H54 (cell line): ENCODE data around the gene TSKS.

Experiments
- DNase-seq: peaks from one replicate; pipeline ENCODE4 v3.0.0; 2011; ENCODE audit warnings: low spot score, mixed read lengths; ENCODE audit not compliant: insufficient read length
- FAIRE-seq: peaks from 3 replicates; lab custom pipeline; 2011; peaks lifted over from hg19 to GRCh38; lab: Jason Lieb, UNC
- POLR2A ChIP-seq: IDR thresholded peaks from 2 replicates; pipeline ENCODE4 v1.6.1; 2011; ENCODE audit warnings: low read depth, mild to moderate bottlenecking, low read length

TSKS gene

DNA sequence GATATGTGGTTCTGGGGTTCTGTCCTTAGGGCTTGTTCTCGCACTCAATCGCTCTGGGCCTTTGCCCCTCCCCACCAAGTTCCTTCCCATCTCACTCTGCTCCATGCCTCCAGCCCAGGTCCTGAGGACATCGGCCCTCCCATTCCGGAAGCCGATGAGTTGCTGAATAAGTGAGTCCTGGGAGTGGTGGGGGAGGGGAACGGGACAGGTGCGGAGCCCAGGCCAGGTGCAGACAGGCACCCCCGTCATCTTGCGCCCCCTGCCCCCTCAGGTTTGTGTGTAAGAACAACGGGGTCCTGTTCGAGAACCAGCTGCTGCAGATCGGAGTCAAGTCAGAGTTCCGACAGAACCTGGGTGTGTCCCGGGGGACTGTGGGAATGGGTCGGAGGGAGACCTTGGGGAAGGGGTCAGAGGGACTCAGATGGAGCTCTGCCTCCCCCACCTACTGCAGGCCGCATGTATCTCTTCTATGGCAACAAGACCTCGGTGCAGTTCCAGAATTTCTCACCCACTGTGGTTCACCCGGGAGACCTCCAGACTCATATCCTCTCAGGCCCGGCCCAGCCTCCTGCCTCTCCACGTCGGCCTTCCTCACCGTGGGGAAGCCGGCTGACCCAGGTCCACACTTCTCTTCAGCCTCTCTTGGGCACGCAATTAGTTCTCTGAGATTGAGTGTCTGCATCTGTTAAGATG lies 39.9 kb upstream of the TSKS start:
- no peak for DNase-seq
- no peak for FAIRE-seq
- no peak for TF ChIP-seq POLR2A

- DNase-seq (no peak), FAIRE-seq (no peak)
- TF ChIP-seq POLR2A, result no peak
These were observed 39.0 kb upstream of the TSKS start for GRCh38 chr19:49801966-49802661.

- DNase-seq (no peak), FAIRE-seq (no peak)
- TF ChIP-seq POLR2A, result no peak
These were observed 38.3 kb upstream of the TSKS start for GRCh38 chr19:49801401-49801888.

- no peak for TF ChIP-seq POLR2A
- FAIRE-seq (no peak), DNase-seq (no peak)
These were observed 37.7 kb upstream of the TSKS start for GRCh38 chr19:49800771-49801170.

DNA sequence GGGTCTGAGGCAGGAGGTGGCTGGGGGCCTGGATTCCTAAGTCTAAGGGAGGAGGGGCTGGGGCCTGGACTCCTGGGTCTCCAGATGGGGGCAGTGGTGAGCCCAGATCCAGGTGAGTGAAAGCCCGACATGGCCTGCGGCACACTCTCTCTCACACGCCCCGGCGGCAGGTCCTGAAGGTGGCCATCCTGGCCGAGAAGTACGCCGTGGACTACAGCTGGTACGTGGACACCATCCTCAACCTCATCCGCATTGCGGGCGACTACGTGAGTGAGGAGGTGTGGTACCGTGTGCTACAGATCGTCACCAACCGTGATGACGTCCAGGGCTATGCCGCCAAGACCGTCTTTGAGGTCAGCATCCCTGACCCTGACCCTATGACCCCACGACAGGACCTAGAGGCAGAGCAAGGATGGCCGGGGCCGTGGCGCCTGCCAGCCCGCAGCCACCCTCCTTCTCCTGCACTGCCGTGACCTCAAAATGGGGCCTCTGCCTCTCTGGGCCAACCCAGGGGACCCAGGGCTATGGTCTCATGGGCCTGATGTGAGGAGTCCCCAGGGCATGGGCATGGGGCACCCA lies 36.8 kb upstream of the TSKS start:
- FAIRE-seq (no peak), DNase-seq (no peak)

DNA sequence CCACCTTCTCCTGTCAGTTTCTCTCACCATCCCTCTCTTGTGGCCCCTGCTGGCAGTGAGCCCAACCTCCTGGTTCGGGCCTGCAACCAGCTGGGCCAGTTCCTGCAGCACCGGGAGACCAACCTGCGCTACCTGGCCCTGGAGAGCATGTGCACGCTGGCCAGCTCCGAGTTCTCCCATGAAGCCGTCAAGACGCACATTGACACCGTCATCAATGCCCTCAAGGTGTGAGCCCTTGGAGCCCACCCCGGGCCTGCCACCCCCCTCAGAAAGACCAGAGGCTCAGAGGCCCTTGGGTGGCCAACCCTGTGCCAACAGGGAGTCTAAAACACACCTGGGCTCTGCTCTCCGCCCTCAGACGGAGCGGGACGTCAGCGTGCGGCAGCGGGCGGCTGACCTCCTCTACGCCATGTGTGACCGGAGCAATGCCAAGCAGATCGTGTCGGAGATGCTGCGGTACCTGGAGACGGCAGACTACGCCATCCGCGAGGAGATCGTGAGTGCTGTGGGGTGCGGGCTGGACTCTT lies 36.2 kb upstream of the TSKS start:
- FAIRE-seq (no peak), DNase-seq (no peak)
- TF ChIP-seq POLR2A, result no peak

More for the DNA sequence above, 36.8 kb upstream of the TSKS start:
- no peak for TF ChIP-seq POLR2A

GRCh38 chr19:49798574-49798973 lies 35.5 kb upstream of the TSKS start:
- FAIRE-seq (no peak), DNase-seq (no peak)
- no peak for TF ChIP-seq POLR2A

DNA sequence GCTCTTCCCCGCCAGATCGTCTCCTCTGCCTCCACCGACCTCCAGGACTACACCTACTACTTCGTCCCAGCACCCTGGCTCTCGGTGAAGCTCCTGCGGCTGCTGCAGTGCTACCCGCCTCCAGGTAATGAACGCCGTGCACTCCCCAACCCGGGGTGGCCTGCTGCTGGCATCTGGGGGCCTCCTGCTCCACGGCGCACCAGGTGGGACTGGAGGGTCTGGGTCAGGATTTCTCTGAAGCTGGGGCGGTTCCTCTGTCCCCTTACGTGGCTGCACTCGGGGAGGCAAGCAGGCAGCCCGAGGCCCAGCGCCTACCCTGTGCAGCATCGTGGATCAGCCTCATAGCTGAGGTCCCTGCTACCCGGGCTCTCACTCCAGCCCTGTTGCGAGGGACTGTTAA lies 32.5 kb upstream of the TSKS start:
- no peak for TF ChIP-seq POLR2A
- DNase-seq (no peak), FAIRE-seq (no peak)

DNA sequence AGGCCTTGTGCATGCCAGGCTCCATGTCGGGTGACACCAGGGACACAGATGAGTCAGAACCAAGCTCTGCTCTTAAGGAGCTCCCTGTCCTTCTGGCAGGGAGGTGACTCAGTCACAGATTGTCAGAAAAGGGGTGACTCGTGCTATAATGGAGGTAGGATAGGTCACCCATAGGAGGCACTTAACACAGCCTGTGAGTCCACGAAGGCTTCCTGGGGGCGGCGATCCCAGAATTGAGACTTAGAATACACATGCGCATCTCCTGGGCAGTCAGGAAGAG lies 30.4 kb upstream of the TSKS start:
- peak; percentile 74 for DNase-seq
- no peak for TF ChIP-seq POLR2A
- no peak for FAIRE-seq

GRCh38 chr19:49792829-49793560 lies 29.9 kb upstream of the TSKS start:
- DNase-seq, result no peak
- TF ChIP-seq POLR2A, result no peak
- FAIRE-seq, result no peak

GRCh38 chr19:49791776-49792445 lies 28.8 kb upstream of the TSKS start:
- TF ChIP-seq POLR2A, result no peak
- DNase-seq (no peak), FAIRE-seq (no peak)

- DNase-seq (no peak), FAIRE-seq (no peak)
- no peak for TF ChIP-seq POLR2A
These were observed 27.8 kb upstream of the TSKS start for GRCh38 chr19:49790866-49791265.

GRCh38 chr19:49788857-49789256 lies 25.8 kb upstream of the TSKS start:
- no peak for FAIRE-seq
- no peak for TF ChIP-seq POLR2A
- DNase-seq, result no peak
